Measurements from ENCODE around the gene U2AF2. TPM values are rescaled to one million over a fixed set of nuclear protein-coding genes. Genes with fewer than 3 reads are reported as not detected.
A peak's percentile ranks its signal among the peaks of the same experiment; 100 is the strongest.

U2AF2 gene
- polyA plus RNA-seq, 1 donor (not counting 4 experiments of a cell fraction or from before 2014, with no cell fraction given) = 109 TPM

DNA sequence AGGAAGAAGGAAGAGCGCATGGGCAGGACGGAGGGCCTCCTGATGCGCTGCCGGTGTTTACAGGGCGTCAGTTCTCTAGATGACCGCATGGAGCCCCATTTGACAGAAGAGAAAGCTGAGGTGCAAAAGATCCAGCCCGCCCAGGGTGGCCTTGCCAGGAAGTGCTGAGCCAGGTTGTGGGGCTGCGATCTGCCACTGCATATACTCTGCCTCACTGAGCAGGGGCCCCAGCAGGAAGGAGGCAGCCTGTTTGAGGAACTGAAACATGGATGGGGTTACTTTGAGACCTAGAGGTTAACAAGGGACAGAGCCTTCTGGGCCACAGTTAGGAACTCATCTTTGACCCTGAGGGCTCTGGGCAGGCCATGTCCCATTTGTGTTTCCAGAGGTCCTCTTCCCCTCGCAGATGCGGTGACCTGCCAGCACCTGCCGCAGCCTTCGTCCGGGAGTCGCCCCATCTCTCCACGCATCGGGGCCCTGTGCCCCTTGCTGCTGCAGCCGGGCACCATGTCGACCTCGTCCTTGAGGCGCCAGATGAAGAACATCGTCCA is 23.4 kb downstream of the U2AF2 start:
- no peak overlapping the region for H3K9ac ChIP-seq (ENCODE audit: control insufficient read depth, extremely low read depth, insufficient read depth, low read length)
- no peak overlapping the region for H2AFZ ChIP-seq (ENCODE audit: control insufficient read depth, low read length)
- DNase-seq (ENCODE audit: low read depth, low spot score) = no peak
- H3K9me1 ChIP-seq (ENCODE audit: control insufficient read depth, extremely low read depth, insufficient read depth, low read length) = no peaks in the 10 kb centered on the region
- dilution Hi-C loops (cut with MboI; ENCODE audit: extremely low pct_ligation_motif_present, low sequenced_read_pairs) = no loop called here
- H3K27ac ChIP-seq (ENCODE audit: control insufficient read depth, insufficient read depth, low read length) = peak overlapping the region; percentile 85
- no peak overlapping the region for H3K4me3 ChIP-seq (ENCODE audit: control insufficient read depth in 2 of 3, extremely low read depth in 1 of 3, insufficient read depth in 2 of 3, low read depth in 1 of 3, low read length in 3 of 3)
- peaks cover 32 to 38% of the 10 kb centered on the region in 2 experiments for H3K36me3 ChIP-seq (ENCODE audit: control insufficient read depth in 2 of 2, extremely low read depth in 1 of 2, insufficient read depth in 2 of 2, low read length in 2 of 2)
- no peaks in the 10 kb centered on the region for H3K27me3 ChIP-seq (ENCODE audit: control insufficient read depth, extremely low read depth, insufficient read depth, low read length)
- no peak overlapping the region for H3K4me2 ChIP-seq (ENCODE audit: control insufficient read depth, extremely low read depth, insufficient read depth, low read depth, low read length)
- peaks cover 6% of the 10 kb centered on the region for H4K20me1 ChIP-seq (ENCODE audit: control insufficient read depth, extremely low read depth, insufficient read depth, low read length)
- TF ChIP-seq EZH2 (IDR thresholded peaks at IDR 0.05; ENCODE audit: low read length) = no peak
- TF ChIP-seq, protein P1, sequence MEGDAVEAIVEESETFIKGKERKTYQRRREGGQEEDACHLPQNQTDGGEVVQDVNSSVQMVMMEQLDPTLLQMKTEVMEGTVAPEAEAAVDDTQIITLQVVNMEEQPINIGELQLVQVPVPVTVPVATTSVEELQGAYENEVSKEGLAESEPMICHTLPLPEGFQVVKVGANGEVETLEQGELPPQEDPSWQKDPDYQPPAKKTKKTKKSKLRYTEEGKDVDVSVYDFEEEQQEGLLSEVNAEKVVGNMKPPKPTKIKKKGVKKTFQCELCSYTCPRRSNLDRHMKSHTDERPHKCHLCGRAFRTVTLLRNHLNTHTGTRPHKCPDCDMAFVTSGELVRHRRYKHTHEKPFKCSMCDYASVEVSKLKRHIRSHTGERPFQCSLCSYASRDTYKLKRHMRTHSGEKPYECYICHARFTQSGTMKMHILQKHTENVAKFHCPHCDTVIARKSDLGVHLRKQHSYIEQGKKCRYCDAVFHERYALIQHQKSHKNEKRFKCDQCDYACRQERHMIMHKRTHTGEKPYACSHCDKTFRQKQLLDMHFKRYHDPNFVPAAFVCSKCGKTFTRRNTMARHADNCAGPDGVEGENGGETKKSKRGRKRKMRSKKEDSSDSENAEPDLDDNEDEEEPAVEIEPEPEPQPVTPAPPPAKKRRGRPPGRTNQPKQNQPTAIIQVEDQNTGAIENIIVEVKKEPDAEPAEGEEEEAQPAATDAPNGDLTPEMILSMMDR (optimal IDR thresholded peaks at IDR 0.05 in 1 of 3, IDR thresholded peaks at IDR 0.05 in 1 of 3, conservative IDR thresholded peaks at IDR 0.05 in 1 of 3; ENCODE audit: extremely low read depth in 1 of 3, insufficient read depth in 2 of 3, low read length in 3 of 3) = no peak
- H3K79me2 ChIP-seq (ENCODE audit: control insufficient read depth, insufficient read depth, low read length) = peaks cover 80% of the 10 kb centered on the region
- no peaks in the 10 kb centered on the region for H3K9me3 ChIP-seq (ENCODE audit: control insufficient read depth, low read depth, low read length)
- FAIRE-seq = no peak
- peaks cover 31% of the 10 kb centered on the region for H3K4me1 ChIP-seq (ENCODE audit: control insufficient read depth, extremely low read depth, insufficient read depth, low read length)

DNA sequence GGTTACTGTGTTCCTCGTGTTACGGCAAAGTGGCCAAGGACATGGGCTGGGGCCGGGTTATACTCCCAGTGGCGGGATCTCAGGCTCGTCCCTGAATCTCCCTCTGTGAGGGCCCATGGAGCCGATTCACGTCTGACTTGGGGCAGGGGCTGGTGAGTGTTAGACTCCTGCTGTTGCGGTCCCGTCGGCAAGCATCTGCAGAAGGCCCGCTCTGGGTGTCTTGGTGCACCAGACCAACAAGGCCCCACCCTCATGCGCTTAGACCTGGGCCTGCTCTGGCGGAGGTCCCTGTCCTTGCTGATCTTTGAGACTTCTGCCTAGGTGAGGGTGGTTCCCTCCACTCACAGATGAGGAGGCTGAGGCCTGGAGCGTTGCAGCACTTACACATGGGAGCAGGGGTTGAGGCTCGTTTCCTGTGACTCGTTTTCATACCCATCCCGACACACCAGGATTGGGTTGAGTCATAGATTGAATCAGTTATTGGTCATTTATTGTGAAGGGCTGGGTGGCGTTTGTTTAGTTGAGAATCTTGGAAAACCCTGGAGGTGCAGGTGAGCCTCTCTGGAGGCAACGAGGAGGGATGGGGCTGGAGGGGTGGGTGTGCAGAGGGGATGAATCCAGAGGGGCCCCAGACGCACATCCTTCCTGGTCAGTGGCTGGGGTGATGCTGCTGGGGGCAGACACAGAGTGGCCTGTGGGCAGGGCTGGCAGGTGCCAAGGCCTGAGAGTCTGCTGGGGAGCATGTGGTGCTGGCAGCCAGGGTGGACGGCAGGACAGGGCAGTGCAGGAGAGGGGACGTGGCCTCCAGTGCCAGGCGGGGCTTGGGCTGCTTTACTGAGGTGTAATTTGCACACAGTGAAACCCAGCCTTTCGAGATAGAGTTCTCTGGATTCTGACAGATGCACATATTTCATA is 24.8 kb downstream of the U2AF2 start:
- no peak for TF ChIP-seq EZH2 (IDR thresholded peaks at IDR 0.05; ENCODE audit: low read length)
- TF ChIP-seq, protein P1 (optimal IDR thresholded peaks at IDR 0.05 in 1 of 3, IDR thresholded peaks at IDR 0.05 in 1 of 3, conservative IDR thresholded peaks at IDR 0.05 in 1 of 3; ENCODE audit: extremely low read depth in 1 of 3, insufficient read depth in 2 of 3, low read length in 3 of 3) = no peak
- no peak for FAIRE-seq
- Histone ChIP-seq H4K20me1 (ENCODE audit: control insufficient read depth, extremely low read depth, insufficient read depth, low read length) (peaks cover 10% of the 10 kb centered on the region), H3K4me2 (ENCODE audit: control insufficient read depth, extremely low read depth, insufficient read depth, low read depth, low read length) (peak overlapping the region; percentile 12), H3K27ac (ENCODE audit: control insufficient read depth, insufficient read depth, low read length) (peak overlapping the region; percentile 10), H3K79me2 (ENCODE audit: control insufficient read depth, insufficient read depth, low read length) (peaks cover 85% of the 10 kb centered on the region), H3K4me1 (ENCODE audit: control insufficient read depth, extremely low read depth, insufficient read depth, low read length) (peaks cover 31% of the 10 kb centered on the region), H3K4me3 (ENCODE audit: control insufficient read depth in 2 of 3, extremely low read depth in 1 of 3, insufficient read depth in 2 of 3, low read depth in 1 of 3, low read length in 3 of 3) (no peak overlapping the region), H3K9me3 (ENCODE audit: control insufficient read depth, low read depth, low read length) (no peaks in the 10 kb centered on the region), H3K27me3 (ENCODE audit: control insufficient read depth, extremely low read depth, insufficient read depth, low read length) (no peaks in the 10 kb centered on the region), H3K9ac (ENCODE audit: control insufficient read depth, extremely low read depth, insufficient read depth, low read length) (no peak overlapping the region), H3K9me1 (ENCODE audit: control insufficient read depth, extremely low read depth, insufficient read depth, low read length) (no peaks in the 10 kb centered on the region), H2AFZ (ENCODE audit: control insufficient read depth, low read length) (no peak overlapping the region), H3K36me3 (ENCODE audit: control insufficient read depth in 2 of 2, extremely low read depth in 1 of 2, insufficient read depth in 2 of 2, low read length in 2 of 2) (peaks cover 32 to 48% of the 10 kb centered on the region in 2 experiments)
- dilution Hi-C loops (cut with MboI; ENCODE audit: extremely low pct_ligation_motif_present, low sequenced_read_pairs) = no loop called here
- no peak for DNase-seq (ENCODE audit: low read depth, low spot score)

Measured in keratinocyte (primary cell).